HL-60/S4 treated with phorbol 12-myristate 13-acetate at 8.2 ng/mL for 4 days and 3 days (cell line): ENCODE data around the gene NOBOX.
"Not testable (repeated sequence)": the region's sequence is repeated elsewhere in the genome, so short reads cannot be mapped to it uniquely, and the experiment has no call there.

Experiments used
- in situ Hi-C: fragments of 300-500 bp; cut with MboI; formaldehyde crosslinking; loops from 2 replicates; pipeline ENCODE4 v1.15.0; 2022; ENCODE audit warnings: low sequenced_read_pairs

The NOBOX gene

DNA sequence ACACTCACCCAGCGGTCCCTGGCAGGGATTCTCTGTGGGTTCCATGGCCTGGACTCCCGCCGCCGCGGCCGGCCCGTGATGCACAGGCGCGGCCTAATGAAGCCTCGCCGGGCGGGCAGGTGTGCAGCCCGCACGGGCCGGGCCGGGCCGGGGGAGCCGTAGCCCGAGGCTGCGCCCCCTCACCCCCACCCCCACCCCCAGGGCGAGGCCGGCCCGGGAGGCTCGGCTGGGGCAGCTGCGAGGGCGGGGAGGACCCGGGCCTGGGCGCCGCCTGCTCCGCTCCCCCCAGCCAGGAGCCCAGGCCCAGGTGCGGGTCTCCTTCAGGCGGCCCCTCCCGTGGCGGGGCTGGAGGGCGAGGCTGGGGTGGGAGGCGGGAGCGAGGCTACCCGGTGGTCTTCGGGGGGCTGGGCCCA is at the start of gene NOBOX:
Gene NOBOX (minus strand): TSS at position 45 of the 413 bp plus-strand sequence.
- in situ Hi-C loops = no loop called here

DNA sequence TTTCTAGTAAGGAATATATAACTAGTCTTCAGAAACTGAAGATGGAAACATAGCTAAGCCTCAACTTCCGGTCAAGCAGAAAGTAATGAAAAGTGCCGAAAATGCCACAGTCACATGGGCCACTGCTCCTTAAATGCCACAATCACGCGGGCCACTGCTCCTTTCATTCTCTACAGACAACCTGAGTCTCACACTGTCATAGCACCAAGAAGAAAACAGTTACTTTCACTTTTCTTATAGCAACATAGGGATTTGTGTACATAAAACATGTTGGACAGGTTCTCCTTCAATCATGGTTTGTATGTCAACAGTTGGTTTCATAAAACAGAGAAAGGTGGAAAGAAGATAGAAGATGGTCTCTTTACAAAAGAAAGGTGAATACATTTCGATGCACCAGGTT is 48.6 kb upstream of the NOBOX start:
- in situ Hi-C loops = no loop called here

DNA sequence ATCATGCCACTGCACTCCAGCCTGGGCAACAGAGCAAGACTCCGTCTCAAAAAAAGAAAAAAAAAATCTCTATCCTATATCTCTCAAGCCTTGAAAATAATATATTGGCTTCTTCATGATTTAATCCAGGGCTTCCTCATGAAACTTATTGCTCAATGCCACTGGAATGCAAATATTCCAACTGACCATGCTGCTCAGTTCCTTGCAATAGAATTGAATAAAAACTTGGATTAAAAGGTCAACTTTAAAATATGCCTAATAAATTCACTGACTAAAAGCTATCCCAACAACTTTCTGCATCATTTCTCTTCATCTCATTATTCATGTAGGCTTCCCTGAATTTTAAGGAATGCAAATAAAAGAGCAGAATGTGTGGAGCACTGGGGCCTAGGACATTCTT is 42.1 kb upstream of the NOBOX start:
- in situ Hi-C loops = no loop called here

DNA sequence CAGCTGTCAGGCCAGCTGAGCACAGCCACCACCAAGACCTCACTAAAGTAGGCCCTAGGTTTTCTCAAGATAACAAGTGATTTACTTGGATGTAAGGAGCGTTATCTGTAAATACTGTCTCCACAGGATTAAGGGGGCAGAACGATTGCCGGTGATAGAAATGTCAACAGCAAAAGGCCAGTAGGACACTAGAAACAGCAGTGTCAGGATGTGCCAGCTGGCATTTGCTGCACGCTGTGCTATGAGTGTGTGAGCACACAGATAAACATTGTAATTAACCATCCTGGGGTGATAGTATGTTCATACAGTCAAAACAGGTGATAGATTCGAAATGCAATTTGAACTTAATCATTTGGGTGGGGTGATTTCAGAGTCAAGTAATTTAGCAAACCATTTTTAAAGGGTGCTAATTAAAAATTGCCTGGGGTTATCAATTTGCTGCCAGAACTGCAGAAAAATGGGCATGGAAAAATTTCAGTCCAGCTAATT is 36.3 kb upstream of the NOBOX start:
- in situ Hi-C loops = no loop called here

DNA sequence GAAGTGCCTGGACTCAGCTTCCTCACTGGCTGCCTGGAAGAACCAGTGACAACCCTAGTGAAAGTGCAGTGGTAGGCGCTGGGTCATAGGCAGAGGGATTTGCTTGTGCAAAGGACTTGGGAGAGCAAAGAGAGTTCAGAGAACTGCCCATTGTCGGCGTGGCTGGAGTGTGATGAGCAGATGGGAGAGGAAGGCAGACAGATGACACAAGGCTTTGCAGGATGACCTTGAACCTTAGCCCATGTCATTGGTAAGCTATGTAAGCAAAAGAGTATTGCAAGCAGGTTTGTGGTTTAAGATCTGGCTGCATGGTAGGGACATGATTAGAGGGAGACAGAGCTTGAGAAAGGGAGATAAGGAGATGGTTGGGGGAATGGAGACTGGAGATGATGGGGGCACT is 35.3 kb upstream of the NOBOX start:
- in situ Hi-C loops = no loop called here

DNA sequence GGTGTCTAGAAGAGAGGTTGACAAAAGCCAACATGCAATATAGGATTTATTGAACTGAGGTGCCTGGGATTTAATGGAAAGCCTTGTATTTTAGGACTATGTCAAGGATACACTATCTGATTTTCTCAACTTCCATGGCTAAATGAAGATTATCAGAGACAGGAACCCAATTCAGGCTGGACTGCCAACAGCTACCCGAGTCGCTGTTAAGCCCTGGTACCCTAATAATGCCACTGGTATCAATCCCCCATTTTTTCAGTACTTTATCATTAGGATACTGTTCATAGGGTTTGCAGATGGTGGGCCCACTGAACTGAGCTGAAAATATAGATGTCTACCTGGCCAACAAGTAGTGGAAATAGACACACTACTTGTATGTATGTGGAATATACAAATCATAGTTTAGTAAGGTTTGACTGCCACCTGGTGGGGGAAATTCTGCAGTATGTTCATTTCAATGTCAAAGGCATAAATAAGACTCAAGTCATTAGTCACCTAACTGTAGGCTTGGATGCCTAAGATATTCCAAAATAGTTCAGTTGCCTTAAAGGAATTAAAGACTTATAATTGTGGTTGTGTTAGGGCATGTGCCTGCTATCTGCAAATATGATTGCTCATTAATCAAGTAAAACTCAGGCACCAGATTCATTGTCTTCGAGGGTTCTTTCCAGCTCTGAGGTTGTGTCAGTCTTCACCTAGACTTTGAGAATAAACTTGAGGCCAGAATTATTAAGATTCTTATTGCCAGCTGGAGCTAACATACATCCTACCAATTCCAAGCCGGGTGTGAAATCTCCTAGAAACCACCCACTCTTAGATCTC is 34.1 kb upstream of the NOBOX start:
- in situ Hi-C loops = no loop called here

DNA sequence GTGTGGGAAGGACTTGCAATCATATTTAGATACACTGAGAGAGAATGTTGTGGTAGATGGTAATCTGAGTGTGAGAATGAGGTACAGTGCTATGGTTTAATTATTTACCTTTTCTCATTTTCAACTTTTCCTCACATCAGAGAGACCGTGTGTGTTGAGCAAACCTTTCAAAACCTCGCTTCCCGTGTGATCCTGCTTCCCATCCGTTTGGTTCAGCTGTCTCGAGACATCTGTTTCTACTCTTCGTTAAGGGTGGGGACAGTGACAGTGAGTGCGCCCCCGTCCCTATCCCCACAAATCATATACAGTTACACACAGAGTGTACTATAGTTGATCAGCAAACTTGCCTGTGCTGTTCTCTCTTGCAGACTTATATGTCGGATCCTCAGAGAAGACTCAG is 33.0 kb upstream of the NOBOX start:
- in situ Hi-C loops = no loop called here

DNA sequence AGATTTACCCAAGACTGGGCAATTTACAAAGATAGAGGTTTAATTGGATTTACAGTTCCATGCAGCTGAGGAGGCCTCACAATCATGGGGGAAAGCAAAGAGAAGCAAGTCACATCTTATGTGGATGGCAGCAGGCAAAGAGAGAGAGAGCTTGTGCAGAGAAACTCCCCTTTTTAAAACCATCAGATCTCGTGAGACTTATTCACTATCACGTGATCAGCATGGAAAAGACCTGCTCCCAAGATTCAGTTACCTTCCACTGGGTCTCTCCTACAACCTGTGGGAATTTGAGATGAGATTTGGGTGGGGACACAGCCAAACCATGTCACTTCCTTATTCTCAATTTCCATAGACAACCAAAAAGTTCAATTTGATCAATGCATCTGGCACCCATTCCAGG is 24.9 kb upstream of the NOBOX start:
- in situ Hi-C loops = no loop called here

DNA sequence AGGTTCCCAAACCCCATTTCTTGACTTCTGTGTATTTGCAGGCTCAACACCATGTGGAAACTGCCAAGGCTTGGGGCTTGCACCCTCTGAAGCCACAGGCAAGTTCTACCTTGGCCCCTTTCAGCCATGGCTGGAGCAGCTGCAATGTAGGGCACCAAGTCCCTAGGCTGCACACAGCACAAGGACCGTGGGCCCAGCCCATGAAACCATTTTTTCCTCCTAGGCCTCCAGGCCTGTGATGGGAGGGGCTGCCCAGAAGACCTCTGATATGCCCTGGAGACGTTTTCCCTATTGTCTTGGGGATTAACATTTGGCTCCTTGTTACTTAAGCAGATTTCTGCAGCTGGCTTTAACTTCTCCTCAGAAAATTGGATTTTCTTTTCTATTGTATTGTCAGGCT is 24.0 kb upstream of the NOBOX start:
- in situ Hi-C loops = not testable (repeated sequence)

DNA sequence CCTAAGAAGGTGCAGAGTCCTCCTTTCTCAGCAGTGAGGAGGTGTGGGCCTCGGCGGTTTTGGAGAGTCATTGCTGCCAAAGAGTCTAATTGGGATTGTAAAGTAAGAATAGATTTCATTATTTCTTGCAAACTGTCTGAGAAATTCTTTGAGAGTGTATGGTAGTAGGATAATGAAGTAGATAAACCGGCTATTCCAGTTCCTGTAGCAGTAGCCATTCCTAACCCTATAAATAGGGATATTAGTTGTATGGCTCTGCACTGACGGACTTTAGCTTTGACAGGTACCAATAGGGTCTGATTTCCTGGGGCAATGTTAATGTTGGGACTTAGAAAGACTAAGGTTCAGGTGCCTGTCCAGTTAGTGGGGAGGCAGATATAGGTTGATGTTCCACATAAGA is 15.4 kb upstream of the NOBOX start:
- in situ Hi-C loops = not testable (repeated sequence)

DNA sequence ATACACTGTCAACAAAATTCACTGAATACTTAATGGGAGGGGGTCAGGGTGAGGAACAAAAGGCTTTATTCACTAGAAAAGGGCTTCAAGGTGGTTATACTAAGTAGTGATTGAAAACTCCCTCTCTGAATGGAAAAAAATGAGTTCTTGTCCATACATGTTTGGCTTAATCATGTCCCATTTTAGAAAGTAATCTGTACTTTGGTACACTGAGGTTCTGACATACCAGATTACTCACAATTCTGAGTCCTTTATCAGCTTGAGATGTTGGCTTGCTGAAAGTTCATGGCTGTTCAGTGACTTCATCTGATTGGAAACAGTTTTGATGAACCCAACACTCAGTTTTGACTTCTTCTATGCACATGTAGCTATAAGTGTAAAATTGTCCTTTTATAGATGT is 12.8 kb upstream of the NOBOX start:
- in situ Hi-C loops = no loop called here

DNA sequence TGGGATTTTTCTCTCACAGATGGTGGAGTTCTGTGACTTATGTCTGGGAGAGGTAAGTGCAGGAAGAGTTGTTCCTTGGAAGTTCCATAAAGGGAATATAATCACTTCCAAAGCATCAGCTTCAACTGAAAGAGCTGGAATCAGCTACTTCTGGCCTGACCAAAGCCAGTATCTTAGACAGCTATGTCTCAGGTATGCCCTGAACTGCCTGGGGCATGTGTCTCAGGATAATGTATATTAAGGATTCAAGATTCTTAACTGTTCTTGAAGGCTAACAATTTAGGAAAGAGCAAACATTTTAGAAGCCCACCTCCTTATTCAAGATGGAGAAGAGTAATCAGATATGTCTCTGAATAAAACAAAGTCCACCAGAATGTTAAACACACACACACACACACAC is 12.4 kb upstream of the NOBOX start:
- in situ Hi-C loops = no loop called here

DNA sequence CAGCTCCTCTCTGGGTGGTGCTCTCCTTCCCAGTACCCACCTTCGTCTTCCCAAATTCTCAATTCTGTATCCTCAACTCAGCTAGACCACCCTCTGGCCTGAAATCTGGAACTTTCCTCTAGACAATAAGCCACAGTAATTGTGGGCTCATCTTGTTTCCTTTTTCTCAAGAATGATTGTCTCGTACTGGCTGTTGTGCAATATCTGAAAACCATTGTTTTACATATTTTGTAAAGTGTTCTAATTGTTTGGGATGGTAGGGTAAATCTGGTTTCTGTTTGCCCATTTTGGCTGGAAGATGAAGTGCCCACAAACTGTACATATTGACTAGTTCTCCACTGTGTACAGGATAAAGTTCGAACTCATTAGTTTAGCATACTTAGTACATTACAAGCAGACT is 11.3 kb upstream of the NOBOX start:
- in situ Hi-C loops = no loop called here

DNA sequence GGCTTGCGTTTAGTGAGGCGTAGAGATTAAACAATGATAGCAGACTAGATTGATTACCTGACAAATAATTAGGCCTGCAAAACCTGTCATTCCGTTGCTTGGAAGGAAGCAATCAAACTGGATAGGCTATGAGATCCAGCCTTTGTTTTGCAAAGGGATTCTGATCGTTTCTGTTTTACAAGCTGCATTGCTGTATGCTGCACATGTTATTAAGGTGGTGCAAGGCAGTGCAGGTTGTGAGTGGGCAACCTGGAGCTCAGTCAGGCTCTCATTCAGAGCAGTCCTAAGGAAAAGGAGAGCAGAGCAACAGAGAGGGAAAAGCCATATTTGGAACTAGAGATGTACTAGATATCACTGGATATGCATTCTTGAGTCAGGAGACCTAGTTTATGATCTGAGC is 6.9 kb upstream of the NOBOX start:
- in situ Hi-C loops = no loop called here

DNA sequence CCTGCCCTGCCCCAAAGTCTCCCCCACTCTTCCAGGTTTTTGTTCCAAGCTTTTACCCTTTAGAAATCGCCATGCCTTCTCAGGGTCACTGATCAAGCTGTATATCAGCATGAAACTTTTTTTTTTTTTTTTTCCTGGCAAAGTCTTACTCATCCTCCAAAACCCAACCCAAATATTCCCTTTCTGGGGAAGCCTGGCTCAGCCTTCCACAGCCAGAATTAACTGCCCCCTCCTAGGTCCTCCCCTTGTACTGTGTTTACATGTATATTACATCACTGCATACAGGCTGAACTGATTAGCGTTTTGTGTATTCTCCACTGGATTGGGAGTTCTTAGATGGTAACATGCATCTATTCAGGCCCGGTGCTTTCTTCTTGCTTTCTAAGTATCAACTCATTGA is 4.6 kb upstream of the NOBOX start:
- in situ Hi-C loops = no loop called here

DNA sequence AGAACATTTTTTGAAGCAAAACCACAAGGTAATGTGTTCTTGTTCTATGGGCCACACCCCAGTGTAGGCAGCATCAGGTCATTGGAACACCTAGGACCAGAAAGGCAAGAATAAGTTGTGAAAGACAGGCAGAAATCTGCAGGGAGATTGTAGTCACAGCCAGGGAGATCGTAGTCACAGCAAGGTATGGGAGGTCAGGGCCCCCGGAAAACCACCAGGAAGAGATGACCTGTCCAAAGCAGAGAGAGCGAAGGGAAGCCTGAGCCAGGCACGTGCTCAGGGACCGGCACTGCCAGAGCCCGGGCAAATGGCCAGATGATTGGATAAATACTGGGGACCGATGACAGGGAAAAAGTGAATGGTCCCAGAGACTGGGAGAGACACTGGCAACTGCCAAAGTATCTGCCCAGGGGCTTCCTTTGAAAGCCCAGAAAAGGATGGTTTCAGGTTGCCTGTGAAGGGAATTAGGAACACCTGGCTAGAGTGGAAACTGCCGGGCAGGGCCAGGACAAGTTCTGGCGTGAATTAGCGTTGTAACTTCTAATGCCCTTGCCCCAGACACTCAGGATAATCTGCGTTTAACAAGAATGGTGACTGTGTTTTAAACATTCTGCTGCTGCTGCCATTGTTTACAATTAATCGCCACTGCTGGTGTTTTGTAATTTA is 3.9 kb upstream of the NOBOX start:
- in situ Hi-C loops = no loop called here

DNA sequence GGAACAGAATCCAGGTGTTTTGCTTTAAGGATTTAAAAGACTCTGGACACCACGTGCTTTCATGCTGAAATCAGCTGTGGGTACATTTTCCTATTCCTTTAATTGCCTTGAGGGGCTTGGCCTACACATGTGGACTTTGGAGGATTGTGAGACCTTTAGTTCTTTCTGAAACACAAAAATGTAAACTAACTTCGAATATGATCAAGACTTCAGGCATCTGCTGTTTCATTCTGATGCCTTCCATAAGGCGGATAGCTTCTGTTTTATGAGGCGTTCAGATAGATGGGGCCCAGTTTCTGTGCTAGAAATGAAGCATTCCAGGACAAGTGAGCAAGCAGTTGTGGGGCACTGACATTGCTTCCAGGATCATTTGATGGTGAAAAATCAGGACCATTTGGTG is 1.5 kb upstream of the NOBOX start:
- in situ Hi-C loops = no loop called here

DNA sequence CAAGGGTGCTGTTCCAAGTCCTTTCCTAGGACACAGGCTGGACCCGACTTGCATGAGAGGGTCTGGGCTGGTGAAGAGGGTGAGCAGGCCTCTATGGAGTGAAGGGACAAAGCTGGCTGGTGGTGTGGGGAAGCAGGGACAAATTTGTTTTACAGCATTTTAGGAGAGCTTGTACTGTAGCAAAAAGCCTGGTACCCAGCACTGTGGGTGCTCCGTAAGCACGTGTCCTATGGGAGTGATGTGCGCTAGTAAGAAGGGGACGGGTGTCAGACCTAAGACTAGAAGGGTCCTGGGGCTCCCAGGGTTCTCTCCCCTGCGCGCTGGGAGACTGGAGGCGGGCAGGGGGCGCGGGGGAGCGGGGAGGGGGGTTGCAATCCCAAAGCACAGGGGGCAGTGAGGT is 391 bp downstream of the NOBOX start:
- in situ Hi-C loops = no loop called here

DNA sequence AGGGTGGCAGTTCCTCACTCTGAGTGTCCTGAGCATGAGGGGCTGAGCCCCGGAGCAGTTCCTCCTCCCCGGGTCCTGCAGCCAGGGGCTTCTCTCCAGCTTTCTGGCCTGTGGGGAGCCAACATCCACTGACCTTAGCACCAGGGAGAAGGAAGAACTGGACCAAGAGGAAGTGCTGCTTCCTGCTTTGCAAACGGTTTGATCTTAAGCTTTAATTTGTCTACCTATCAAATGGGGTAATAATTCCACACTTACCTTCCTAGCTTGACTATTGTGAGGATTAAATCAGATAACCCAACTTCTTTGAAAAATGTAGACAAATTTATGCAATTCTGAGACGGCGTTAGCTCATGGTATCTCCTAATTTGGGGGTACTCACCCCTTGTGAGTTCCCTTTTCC is 2.0 kb downstream of the NOBOX start:
- in situ Hi-C loops = no loop called here

DNA sequence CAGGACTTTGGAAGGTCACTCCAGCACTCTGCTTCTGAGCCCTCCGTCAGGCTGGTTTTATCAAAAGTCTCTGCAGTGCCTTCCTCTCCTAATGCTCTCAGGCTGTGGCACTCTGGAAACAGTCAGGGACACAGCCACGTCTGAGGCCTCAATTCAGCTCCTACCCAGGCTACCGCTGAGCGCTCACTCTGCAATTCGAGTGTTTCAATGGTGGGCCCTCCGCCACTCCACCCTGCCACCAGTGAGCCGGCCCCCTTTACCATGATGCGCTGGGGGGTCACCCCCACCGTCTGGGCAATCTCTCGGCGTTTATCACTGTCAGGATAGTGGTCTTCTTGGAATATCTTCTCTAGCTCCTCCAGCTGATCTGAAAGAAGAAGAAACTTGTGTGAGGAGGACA is 3.5 kb downstream of the NOBOX start:
- in situ Hi-C loops = no loop called here

DNA sequence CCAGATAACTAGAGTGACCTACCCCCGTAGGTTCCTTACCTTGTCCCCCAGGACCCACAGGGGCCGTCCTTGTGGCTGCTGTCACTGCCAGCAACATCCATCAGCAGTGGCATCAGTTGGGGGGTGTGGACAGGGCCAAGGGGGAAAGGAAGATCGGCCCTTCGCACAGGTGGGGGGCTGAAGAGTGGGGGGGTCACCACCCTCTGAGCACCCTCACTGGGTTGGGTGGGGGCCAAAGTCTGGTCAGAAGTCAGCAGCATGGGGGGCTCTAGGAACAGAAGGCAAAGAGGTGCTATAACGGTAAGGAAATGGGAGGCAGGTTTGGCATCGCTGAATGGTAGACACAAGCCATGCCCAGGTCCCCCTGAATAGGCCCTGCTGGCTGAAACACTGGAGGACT is 4.6 kb downstream of the NOBOX start:
- in situ Hi-C loops = no loop called here

DNA sequence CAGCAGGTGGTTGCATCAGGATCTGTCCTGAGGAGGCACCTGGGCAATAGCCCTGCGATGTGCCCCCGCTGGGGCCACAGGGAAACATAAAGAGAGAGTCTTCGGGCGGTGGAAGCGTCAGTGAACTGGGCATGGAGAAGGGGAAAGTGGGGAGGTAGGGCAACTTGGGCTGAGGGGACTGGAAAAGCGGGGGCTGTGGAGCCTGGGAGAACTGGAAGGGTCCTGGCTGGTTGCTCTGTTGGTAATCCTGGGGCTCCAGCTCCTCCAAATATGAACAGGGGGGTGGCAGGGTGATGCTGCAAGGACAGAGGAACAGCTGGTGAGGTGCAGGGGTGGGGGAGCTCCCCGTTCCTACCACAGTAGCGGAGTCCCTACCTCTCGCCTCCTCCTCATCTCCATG is 5.2 kb downstream of the NOBOX start:
- in situ Hi-C loops = no loop called here

DNA sequence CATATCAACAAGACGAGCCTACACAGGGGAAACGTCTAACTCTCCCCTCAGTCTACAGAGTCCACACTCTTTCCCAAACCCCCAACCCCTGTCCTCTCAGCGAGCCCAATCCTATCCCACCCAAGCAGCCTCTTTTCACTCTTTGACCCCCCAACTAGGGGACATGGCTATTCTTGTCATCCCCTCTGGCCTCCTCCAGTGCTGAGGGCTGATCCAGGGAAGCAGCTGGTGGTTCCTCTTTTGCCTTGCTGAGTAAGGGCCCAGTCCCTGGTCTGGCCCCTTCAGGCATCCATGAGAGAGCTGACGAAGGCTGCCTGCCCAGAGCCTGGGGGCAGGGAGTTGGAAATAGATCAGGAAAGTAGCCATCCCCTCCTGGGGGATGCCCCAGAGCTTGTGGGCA is 6.4 kb downstream of the NOBOX start:
- in situ Hi-C loops = no loop called here
